K562 (cell line): ENCODE data around the gene POLR2H. TPM values are rescaled to one million over a fixed set of nuclear protein-coding genes. Genes with fewer than 3 reads are reported as not detected.

Experiments
- KDM4B ChIP-seq, 2 experiments: fragments of 450-650 bp in 1 of 2; sonication (generic) in 1 of 2; IDR thresholded peaks; 2 replicates each; pipeline ENCODE4 v1.6.1; 2016 to 2017; ENCODE audit warnings: borderline replicate concordance in 2 of 2, antibody characterized with exemption in 1 of 2, low read depth in 1 of 2, mild to moderate bottlenecking in 1 of 2
- MTA3 ChIP-seq: fragments of 450-650 bp; formaldehyde crosslinking; IDR thresholded peaks from 2 replicates; pipeline ENCODE4 v1.6.1; 2017; ENCODE audit warnings: mild to moderate bottlenecking, borderline replicate concordance
- MYC ChIP-seq, 2 experiments: fragments of 250-450 bp in 1 of 2; sonication (Bioruptor Pico) in 1 of 2; IDR thresholded peaks; 2 replicates each; pipeline versions ENCODE4 v1.5.1 to v1.6.1; 2012 to 2021; ENCODE audit warnings: low read depth in 2 of 2, borderline replicate concordance in 1 of 2, improper control_type of control experiment in 1 of 2, low read length in 1 of 2, mild to moderate bottlenecking in 1 of 2, moderate library complexity in 1 of 2
- RBM22 ChIP-seq: fragments of 200-400 bp; formaldehyde crosslinking; IDR thresholded peaks from 2 replicates; pipeline ENCODE4 v1.6.1; 2018; ENCODE audit warnings: low read length, low read depth; ENCODE audit not compliant: poor library complexity, severe bottlenecking
- STAG1 ChIP-seq: sonication (generic); formaldehyde crosslinking; IDR thresholded peaks from 2 replicates; pipeline ENCODE4 v1.5.0; 2020; ENCODE audit warnings: missing genetic modification reagents, borderline replicate concordance
- TARDBP ChIP-seq: fragments of 450-650 bp; IDR thresholded peaks from 2 replicates; pipeline ENCODE4 v1.6.1; 2016
- ZNF212 ChIP-seq: fragments of 450-650 bp; formaldehyde crosslinking; IDR thresholded peaks from 2 replicates; pipeline ENCODE4 v1.4.0; 2020; ENCODE audit warnings: mild to moderate bottlenecking
- ZNF282 ChIP-seq: sonication (generic); formaldehyde crosslinking; IDR thresholded peaks from 2 replicates; pipeline ENCODE4 v1.8.1; 2023; ENCODE audit warnings: missing genetic modification reagents
- polyA plus RNA-seq, 8 experiments: library from polyadenylated mRNA; depleted of rRNA in 4 of 8; stranded (reverse) in 5 of 8; unstranded in 3 of 8; fragments of >200 nt; fragmentation: Nextera tagmentation in 2 of 8; fragmentation: Illumina TruSeq in 1 of 8; extraction: Ambion mirVana in 2 of 8; extraction: Trizol in 1 of 8; gene quantifications; 2 replicates each; pipeline versions ENCODE4 v1.2.1 to v1.2.3, GENCODE V29; 2011 to 2014; ENCODE audit warnings: inconsistent platforms in 1 of 8, missing spikeins in 1 of 8
- total RNA-seq, 7 experiments: library from RNA; depleted of rRNA in 6 of 7; stranded (reverse); fragments of >200 nt in 6 of 7; fragmentation: Illumina TruSeq in 2 of 7; extraction: Trizol in 2 of 7; gene quantifications; 2 replicates each; pipeline versions ENCODE4 v1.2.1 to v1.2.3, GENCODE V29; 2011 to 2021; ENCODE audit warnings: low replicate concordance in 1 of 7
- TF ChIP-seq, protein P1 (sequence below): sonication (generic); formaldehyde crosslinking; IDR thresholded peaks from 2 replicates; pipeline ENCODE4 v1.8.1; 2023; ENCODE audit warnings: mild to moderate bottlenecking, missing genetic modification reagents
- TF ChIP-seq, protein P2 (sequence below): fragments of 450-650 bp; formaldehyde crosslinking; IDR thresholded peaks from 2 replicates; pipeline ENCODE4 v1.4.0; 2020; ENCODE audit warnings: mild to moderate bottlenecking, moderate library complexity
- TF ChIP-seq, protein P3 (sequence below): fragments of 450-650 bp; IDR thresholded peaks from 2 replicates; pipeline ENCODE4 v1.7.1; 2018; ENCODE audit warnings: mild to moderate bottlenecking, low read depth; ENCODE audit not compliant: partially characterized antibody

POLR2H gene
- total and polyA plus RNA-seq, 9 of the 15 experiments (the other 6 are each of a cell fraction or from before 2014, with no cell fraction given), result 128 to 512 (median 220) TPM

DNA sequence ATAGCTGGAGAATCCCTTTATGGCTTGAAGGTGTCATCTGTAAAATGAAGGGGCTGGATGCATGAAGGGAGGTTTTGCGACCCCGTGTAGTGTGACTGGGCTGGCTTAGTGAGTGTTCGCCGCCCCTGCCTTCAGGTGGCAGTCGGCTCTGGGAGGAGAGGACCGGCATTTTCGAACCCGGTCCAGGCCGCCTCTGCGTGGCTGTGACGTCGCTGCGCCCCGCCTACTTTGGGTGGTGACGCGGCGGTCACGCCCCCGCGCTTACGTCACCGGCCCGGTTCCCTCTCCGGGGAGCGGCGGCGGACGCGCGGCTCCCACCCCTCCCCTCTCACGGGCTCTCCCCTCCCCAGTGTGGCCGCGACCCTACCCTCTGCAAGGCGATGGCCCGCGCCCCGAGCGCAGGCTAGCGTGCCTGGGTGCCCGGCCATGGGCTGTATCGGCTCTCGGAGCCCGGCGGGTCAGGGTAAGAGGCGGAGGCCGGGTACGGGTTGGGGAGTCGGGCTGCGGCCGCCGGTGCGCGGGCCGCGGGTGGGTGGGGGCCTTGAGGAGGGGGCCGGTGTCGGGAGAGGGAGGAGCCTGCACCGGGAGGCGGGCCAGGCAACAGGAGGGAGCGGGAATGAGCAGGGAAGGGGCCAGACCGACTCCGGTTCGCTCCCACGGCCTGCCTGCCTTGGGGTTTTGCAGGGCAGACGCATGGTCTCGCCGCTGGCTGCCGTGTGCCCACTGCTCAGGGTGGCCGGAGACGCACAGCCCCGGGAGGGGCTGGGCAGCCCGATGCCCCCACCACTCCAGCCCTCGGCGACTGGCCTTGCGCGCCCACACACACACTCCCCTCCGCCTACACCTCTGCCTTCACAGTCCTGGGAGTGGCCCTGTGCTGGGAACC is 25.6 kb upstream of the POLR2H start (continued):
- TF ChIP-seq, protein P1, sequence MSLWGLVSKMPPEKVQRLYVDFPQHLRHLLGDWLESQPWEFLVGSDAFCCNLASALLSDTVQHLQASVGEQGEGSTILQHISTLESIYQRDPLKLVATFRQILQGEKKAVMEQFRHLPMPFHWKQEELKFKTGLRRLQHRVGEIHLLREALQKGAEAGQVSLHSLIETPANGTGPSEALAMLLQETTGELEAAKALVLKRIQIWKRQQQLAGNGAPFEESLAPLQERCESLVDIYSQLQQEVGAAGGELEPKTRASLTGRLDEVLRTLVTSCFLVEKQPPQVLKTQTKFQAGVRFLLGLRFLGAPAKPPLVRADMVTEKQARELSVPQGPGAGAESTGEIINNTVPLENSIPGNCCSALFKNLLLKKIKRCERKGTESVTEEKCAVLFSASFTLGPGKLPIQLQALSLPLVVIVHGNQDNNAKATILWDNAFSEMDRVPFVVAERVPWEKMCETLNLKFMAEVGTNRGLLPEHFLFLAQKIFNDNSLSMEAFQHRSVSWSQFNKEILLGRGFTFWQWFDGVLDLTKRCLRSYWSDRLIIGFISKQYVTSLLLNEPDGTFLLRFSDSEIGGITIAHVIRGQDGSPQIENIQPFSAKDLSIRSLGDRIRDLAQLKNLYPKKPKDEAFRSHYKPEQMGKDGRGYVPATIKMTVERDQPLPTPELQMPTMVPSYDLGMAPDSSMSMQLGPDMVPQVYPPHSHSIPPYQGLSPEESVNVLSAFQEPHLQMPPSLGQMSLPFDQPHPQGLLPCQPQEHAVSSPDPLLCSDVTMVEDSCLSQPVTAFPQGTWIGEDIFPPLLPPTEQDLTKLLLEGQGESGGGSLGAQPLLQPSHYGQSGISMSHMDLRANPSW, result peak; percentile 45; the same call in 1 of the 2 replicates
- TF ChIP-seq TARDBP (0 out of 2 replicates have a peak, but pooled peaks have one; percentile 49), ZNF282 (peak; percentile 50; the same call in 1 of the 2 replicates), MYC (IDR thresholded peaks at IDR 0.05; ENCODE audit: low read depth, low read length) (no peak; the same call in 1 of the 2 replicates), MYC (CRISPR knock-in tag; IDR thresholded peaks at IDR 0.05; ENCODE audit: borderline replicate concordance, low read depth) (peak; percentile 51; the same call in 1 of the 2 replicates), ZNF212 (CRISPR knock-in tag) (no peak), MTA3 (peak; percentile 83), STAG1 (CRISPR knock-in tag) (no peak), RBM22 (peak; percentile 99), KDM4B (IDR thresholded peaks at IDR 0.05; ENCODE audit: borderline replicate concordance in 2 of 2, low read depth in 1 of 2) (0 out of 4 replicates have a peak, but pooled peaks of 1 of the 2 experiments have one; percentile 41)
- TF ChIP-seq, protein P2, sequence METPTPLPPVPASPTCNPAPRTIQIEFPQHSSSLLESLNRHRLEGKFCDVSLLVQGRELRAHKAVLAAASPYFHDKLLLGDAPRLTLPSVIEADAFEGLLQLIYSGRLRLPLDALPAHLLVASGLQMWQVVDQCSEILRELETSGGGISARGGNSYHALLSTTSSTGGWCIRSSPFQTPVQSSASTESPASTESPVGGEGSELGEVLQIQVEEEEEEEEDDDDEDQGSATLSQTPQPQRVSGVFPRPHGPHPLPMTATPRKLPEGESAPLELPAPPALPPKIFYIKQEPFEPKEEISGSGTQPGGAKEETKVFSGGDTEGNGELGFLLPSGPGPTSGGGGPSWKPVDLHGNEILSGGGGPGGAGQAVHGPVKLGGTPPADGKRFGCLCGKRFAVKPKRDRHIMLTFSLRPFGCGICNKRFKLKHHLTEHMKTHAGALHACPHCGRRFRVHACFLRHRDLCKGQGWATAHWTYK (CRISPR knock-in tag), result peak; percentile 27; the same call in 1 of the 2 replicates
- TF ChIP-seq, protein P3, sequence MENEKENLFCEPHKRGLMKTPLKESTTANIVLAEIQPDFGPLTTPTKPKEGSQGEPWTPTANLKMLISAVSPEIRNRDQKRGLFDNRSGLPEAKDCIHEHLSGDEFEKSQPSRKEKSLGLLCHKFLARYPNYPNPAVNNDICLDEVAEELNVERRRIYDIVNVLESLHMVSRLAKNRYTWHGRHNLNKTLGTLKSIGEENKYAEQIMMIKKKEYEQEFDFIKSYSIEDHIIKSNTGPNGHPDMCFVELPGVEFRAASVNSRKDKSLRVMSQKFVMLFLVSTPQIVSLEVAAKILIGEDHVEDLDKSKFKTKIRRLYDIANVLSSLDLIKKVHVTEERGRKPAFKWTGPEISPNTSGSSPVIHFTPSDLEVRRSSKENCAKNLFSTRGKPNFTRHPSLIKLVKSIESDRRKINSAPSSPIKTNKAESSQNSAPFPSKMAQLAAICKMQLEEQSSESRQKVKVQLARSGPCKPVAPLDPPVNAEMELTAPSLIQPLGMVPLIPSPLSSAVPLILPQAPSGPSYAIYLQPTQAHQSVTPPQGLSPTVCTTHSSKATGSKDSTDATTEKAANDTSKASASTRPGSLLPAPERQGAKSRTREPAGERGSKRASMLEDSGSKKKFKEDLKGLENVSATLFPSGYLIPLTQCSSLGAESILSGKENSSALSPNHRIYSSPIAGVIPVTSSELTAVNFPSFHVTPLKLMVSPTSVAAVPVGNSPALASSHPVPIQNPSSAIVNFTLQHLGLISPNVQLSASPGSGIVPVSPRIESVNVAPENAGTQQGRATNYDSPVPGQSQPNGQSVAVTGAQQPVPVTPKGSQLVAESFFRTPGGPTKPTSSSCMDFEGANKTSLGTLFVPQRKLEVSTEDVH, result peak; percentile 72
